ENCODE data around the gene TMEM132A. TPM values are rescaled to one million over a fixed set of nuclear protein-coding genes. Genes with fewer than 3 reads are reported as not detected.

Gene TMEM132A
- total RNA-seq, 1 experiment from 2014 or later, result 140 TPM

DNA sequence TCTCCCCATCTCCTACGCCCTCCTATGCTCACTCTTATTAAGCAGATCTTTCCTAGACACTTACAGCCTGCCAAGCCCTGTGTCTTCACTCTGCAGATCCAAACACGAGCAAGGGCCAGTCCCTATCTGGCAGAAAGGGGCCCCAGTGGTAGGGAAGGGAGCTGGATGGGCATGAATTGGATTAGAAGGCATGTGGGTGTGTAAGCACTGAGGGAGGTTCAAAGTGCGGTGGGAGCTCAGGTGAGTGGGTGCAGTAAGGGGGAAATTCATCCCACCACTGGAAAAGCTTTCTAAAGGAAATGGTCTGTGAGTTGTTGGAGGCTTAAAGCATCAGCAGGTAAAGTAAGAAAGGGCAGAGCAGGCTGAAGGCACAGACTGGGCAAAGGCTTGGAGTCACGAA is 5.5 kb downstream of the TMEM132A start:
- BruUV-seq (replicated peaks), result no TSS peak
- no peak overlapping the region for H3K27ac ChIP-seq (ENCODE audit: low read depth, low read length, poor library complexity, severe bottlenecking)
- peaks cover 11% of the 10 kb centered on the region for H3K4me1 ChIP-seq (ENCODE audit: insufficient read depth, low read length, poor library complexity, severe bottlenecking)
- ChIA-PET CTCF (no interaction called here), POLR2A (ENCODE audit: low non-redundant PET) (no interaction called here)
- intact Hi-C loops (cut with micrococcal nuclease; ENCODE audit: unreplicated experiment), result no loop called here
- DNase-seq (ENCODE audit: low spot score), result no peak
- no peaks in the 10 kb centered on the region for H3K27me3 ChIP-seq (replicated peaks; ENCODE audit: insufficient read depth, low read depth, low read length, poor library complexity)
- TF ChIP-seq EZH2 (IDR thresholded peaks at IDR 0.05; ENCODE audit: borderline replicate concordance, low read depth, low read length, poor library complexity, severe bottlenecking) (no peak), CTCF (conservative IDR thresholded peaks at IDR 0.05; ENCODE audit: low read depth, low read length) (no peak)
- no peak overlapping the region for H3K4me3 ChIP-seq (ENCODE audit: low read depth, low read length, poor library complexity, severe bottlenecking)
- no peaks in the 10 kb centered on the region for H3K9me3 ChIP-seq (ENCODE audit: low read depth, low read length, poor library complexity, severe bottlenecking)
- H3K36me3 ChIP-seq (ENCODE audit: insufficient read depth, low read length, poor library complexity, severe bottlenecking), result peaks cover 27% of the 10 kb centered on the region

GRCh38 chr11:60930394-60930793 is 6.1 kb downstream of the TMEM132A start:
- Histone ChIP-seq H3K27me3 (replicated peaks; ENCODE audit: insufficient read depth, low read depth, low read length, poor library complexity) (no peaks in the 10 kb centered on the region), H3K4me3 (ENCODE audit: low read depth, low read length, poor library complexity, severe bottlenecking) (no peak overlapping the region), H3K27ac (ENCODE audit: low read depth, low read length, poor library complexity, severe bottlenecking) (no peak overlapping the region), H3K9me3 (ENCODE audit: low read depth, low read length, poor library complexity, severe bottlenecking) (no peaks in the 10 kb centered on the region), H3K36me3 (ENCODE audit: insufficient read depth, low read length, poor library complexity, severe bottlenecking) (peaks cover 27% of the 10 kb centered on the region), H3K4me1 (ENCODE audit: insufficient read depth, low read length, poor library complexity, severe bottlenecking) (peaks cover 8% of the 10 kb centered on the region)
- ChIA-PET POLR2A (ENCODE audit: low non-redundant PET) (no interaction called here), CTCF (no interaction called here)
- intact Hi-C loops (cut with micrococcal nuclease; ENCODE audit: unreplicated experiment), result no loop called here
- no peak for DNase-seq (ENCODE audit: low spot score)
- TF ChIP-seq EZH2 (IDR thresholded peaks at IDR 0.05; ENCODE audit: borderline replicate concordance, low read depth, low read length, poor library complexity, severe bottlenecking) (no peak), CTCF (conservative IDR thresholded peaks at IDR 0.05; ENCODE audit: low read depth, low read length) (no peak)
- BruUV-seq (replicated peaks), result no TSS peak

DNA sequence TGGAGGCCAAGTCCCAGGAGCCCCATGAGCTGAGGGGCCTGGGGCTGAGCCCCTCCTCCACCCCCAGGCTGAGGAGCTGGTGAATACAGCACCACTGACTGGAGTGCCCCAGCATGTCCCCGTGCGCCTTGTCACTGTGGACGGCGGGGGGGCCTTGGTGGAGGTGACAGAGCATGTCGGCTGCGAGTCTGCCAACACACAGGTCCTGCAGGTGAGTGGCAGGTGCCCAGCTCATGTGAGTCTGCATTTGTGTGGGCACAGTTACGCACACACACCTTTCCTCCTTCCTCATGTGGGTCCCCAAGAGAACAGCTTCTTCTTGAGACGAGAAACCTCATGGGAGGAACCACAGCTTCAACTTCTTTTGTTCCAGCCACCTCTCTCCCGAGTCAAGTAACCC is 7.7 kb downstream of the TMEM132A start:
- CTCF ChIA-PET, result no interaction called here
- no peak overlapping the region for H3K27ac ChIP-seq (ENCODE audit: low read depth, low read length, poor library complexity, severe bottlenecking)
- H3K9me3 ChIP-seq (ENCODE audit: low read depth, low read length, poor library complexity, severe bottlenecking), result no peaks in the 10 kb centered on the region
- no peaks in the 10 kb centered on the region for H3K27me3 ChIP-seq (replicated peaks; ENCODE audit: insufficient read depth, low read depth, low read length, poor library complexity)
- no peak overlapping the region for H3K4me3 ChIP-seq (ENCODE audit: low read depth, low read length, poor library complexity, severe bottlenecking)
- H3K36me3 ChIP-seq (ENCODE audit: insufficient read depth, low read length, poor library complexity, severe bottlenecking), result peaks cover 27% of the 10 kb centered on the region
- intact Hi-C loops (cut with micrococcal nuclease; ENCODE audit: unreplicated experiment), result no loop called here
- no peak for DNase-seq (ENCODE audit: low spot score)
- POLR2A ChIA-PET (ENCODE audit: low non-redundant PET), result no interaction called here
- TF ChIP-seq EZH2 (IDR thresholded peaks at IDR 0.05; ENCODE audit: borderline replicate concordance, low read depth, low read length, poor library complexity, severe bottlenecking), result no peak
- no peak for TF ChIP-seq CTCF (conservative IDR thresholded peaks at IDR 0.05; ENCODE audit: low read depth, low read length)
- H3K4me1 ChIP-seq (ENCODE audit: insufficient read depth, low read length, poor library complexity, severe bottlenecking), result no peaks in the 10 kb centered on the region
- BruUV-seq (replicated peaks), result no TSS peak
